BE2C (cell line): Measurements from ENCODE around the gene ARL4A.

ENCODE experiments used
- DNase-seq: peaks from one replicate; pipeline ENCODE4 v3.0.0-alpha.2; 2020
- H3K27me3 ChIP-seq: fragments of 250-450 bp; sonication (Bioruptor Pico); 2 replicates; pipeline ENCODE4 v1.5.1; 2020; ENCODE audit warnings: mild to moderate bottlenecking
- H3K36me3 ChIP-seq: fragments of 250-450 bp; sonication (Bioruptor Pico); 2 replicates; pipeline ENCODE4 v1.5.1; 2020; ENCODE audit warnings: mild to moderate bottlenecking
- H3K4me1 ChIP-seq: fragments of 250-450 bp; sonication (Bioruptor Pico); 2 replicates; pipeline ENCODE4 v1.5.1; 2020
- H3K4me3 ChIP-seq: 2 replicates; pipeline ENCODE4 v1.5.1; 2011; ENCODE audit warnings: low read depth, low read length
- H3K9me3 ChIP-seq: fragments of 250-450 bp; sonication (Bioruptor Pico); 2 replicates; pipeline ENCODE4 v1.5.1; 2020
- TF ChIP-seq, protein P1 (sequence below): IDR thresholded peaks from 2 replicates; pipeline ENCODE4 v1.5.1; 2012; ENCODE audit warnings: mild to moderate bottlenecking, low read depth, low read length

ARL4A gene

GRCh38 chr7:12721286-12721830 is 33.9 kb downstream of the ARL4A start:
- Histone ChIP-seq H3K4me1 (no peaks in the 10 kb centered on the region), H3K4me3 (no peak overlapping the region), H3K9me3 (no peaks in the 10 kb centered on the region), H3K27me3 (no peaks in the 10 kb centered on the region), H3K36me3 (no peaks in the 10 kb centered on the region)
- TF ChIP-seq, protein P1, sequence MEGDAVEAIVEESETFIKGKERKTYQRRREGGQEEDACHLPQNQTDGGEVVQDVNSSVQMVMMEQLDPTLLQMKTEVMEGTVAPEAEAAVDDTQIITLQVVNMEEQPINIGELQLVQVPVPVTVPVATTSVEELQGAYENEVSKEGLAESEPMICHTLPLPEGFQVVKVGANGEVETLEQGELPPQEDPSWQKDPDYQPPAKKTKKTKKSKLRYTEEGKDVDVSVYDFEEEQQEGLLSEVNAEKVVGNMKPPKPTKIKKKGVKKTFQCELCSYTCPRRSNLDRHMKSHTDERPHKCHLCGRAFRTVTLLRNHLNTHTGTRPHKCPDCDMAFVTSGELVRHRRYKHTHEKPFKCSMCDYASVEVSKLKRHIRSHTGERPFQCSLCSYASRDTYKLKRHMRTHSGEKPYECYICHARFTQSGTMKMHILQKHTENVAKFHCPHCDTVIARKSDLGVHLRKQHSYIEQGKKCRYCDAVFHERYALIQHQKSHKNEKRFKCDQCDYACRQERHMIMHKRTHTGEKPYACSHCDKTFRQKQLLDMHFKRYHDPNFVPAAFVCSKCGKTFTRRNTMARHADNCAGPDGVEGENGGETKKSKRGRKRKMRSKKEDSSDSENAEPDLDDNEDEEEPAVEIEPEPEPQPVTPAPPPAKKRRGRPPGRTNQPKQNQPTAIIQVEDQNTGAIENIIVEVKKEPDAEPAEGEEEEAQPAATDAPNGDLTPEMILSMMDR = no peak
- no peak for DNase-seq

DNA sequence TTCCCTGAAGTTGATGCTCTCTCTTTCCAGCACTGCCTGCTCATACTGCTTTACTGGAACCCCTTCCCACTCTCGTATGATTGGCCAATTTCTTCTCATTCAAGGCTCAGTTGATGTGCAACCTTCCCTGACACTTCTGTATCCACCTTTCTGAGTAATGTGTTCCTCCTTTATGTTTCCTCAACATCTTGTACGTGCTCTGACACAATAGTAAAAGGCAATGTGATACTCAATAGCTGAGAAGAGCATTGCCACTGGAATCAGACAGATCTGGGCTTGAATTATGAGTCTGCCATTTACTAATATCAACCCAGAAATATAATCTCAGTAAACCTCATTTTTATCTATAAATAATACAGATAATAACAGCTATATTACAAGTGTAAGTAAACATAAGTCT is 34.7 kb downstream of the ARL4A start:
- Histone ChIP-seq H3K36me3 (no peaks in the 10 kb centered on the region), H3K4me1 (no peaks in the 10 kb centered on the region), H3K9me3 (no peaks in the 10 kb centered on the region), H3K27me3 (no peaks in the 10 kb centered on the region), H3K4me3 (no peak overlapping the region)
- DNase-seq = no peak
- TF ChIP-seq, protein P1 = no peak

GRCh38 chr7:12722636-12723605 is 35.5 kb downstream of the ARL4A start:
- no peak for DNase-seq
- H3K9me3 ChIP-seq = no peaks in the 10 kb centered on the region
- TF ChIP-seq, protein P1 = no peak
- no peak overlapping the region for H3K4me3 ChIP-seq
- H3K4me1 ChIP-seq = no peaks in the 10 kb centered on the region
- no peaks in the 10 kb centered on the region for H3K27me3 ChIP-seq
- H3K36me3 ChIP-seq = no peaks in the 10 kb centered on the region

DNA sequence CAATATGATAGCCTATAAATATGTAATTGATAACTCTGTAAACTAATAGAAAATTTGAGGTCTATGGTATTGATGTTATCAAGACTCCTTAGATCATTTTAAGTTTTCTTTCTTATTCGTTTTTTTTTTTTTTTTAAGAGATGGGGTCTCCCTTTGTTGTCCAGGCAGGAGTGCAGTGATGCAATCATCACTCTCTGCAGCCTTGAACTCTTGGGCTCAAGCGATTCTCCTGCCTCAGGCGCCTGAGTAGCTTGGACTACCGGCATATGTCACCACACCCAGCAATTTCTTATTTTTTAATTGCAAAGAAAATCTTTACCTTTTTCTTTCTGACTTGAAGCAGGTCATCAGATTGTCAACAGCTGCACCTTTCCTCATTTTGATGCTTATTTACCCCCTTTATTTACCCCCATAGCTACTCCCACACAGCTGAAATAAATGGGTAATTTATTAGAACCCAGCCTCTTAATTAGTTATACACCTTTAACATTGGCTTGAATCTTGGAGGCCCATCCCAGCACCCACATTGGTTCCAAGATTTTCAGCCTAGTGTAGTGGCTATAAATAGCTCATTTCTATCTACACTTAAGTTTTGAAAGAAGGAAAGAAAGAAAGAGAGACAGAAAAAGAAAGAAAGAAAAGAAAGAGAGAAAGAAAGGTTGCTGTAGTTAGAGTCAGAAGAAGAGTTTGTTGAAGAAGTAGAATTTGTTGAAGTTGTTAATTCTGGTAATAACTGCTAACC is 38.3 kb downstream of the ARL4A start:
- no peak for DNase-seq
- Histone ChIP-seq H3K4me3 (no peak overlapping the region), H3K36me3 (no peaks in the 10 kb centered on the region), H3K4me1 (no peaks in the 10 kb centered on the region; the same call in 1 of the 2 replicates), H3K27me3 (no peaks in the 10 kb centered on the region), H3K9me3 (no peaks in the 10 kb centered on the region)
- TF ChIP-seq, protein P1 = no peak

DNA sequence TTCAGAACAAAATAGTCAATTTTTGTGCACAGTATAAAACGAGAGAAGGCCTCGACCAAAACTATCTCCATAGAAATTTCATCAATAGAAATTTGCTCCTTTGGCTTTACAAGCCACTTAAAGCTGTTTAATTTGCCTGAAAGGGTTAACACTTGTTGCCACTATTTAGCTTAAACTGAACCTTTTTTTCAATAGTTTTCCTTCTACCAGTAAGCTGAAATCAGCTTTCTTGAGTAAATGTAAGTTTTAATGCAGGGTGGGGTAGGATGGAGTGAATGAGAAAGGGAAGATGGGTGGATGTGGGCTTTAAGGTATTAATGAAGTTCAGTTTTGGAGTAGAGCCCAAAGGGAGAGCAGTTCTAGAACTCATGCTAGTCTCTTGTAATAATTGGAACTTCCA is 39.5 kb downstream of the ARL4A start:
- TF ChIP-seq, protein P1 = no peak
- H3K4me1 ChIP-seq = no peaks in the 10 kb centered on the region; the same call in 1 of the 2 replicates
- H3K9me3 ChIP-seq = no peaks in the 10 kb centered on the region
- no peaks in the 10 kb centered on the region for H3K36me3 ChIP-seq
- H3K27me3 ChIP-seq = no peaks in the 10 kb centered on the region
- no peak overlapping the region for H3K4me3 ChIP-seq
- no peak for DNase-seq
